HepG2 (cell line): ENCODE data around the gene SIRT7. TPM values are rescaled to one million over a fixed set of nuclear protein-coding genes. Genes with fewer than 3 reads are reported as not detected.

ENCODE experiments used
- DDIT3 ChIP-seq: sonication (generic); formaldehyde crosslinking; IDR thresholded peaks from 2 replicates; pipeline ENCODE4 v1.4.0; 2020; ENCODE audit warnings: mild to moderate bottlenecking, missing genetic modification reagents
- FIP1L1 ChIP-seq: fragments of 200-400 bp; formaldehyde crosslinking; IDR thresholded peaks from 2 replicates; pipeline ENCODE4 v1.6.1; 2018; ENCODE audit warnings: low read depth, mild to moderate bottlenecking, low read length, moderate library complexity, borderline replicate concordance; ENCODE audit not compliant: insufficient read depth
- GMEB2 ChIP-seq: IDR thresholded peaks from 2 replicates; pipeline ENCODE4 v1.6.1; 2016; ENCODE audit warnings: missing biosample characterization, missing genetic modification reagents, low read depth
- IKZF4 ChIP-seq: sonication (generic); formaldehyde crosslinking; IDR thresholded peaks from 2 replicates; pipeline ENCODE4 v1.5.1; 2020; ENCODE audit warnings: borderline replicate concordance, mild to moderate bottlenecking, low read depth, missing genetic modification reagents; ENCODE audit errors: not compliant biosample characterization
- KDM5A ChIP-seq: fragments of 200-600 bp; sonication (generic); IDR thresholded peaks from 2 replicates; pipeline ENCODE4 v1.7.0; 2018; ENCODE audit warnings: antibody characterized with exemption, mild to moderate bottlenecking, low read length, borderline replicate concordance
- MATR3 ChIP-seq: sonication (generic); formaldehyde crosslinking; IDR thresholded peaks from 2 replicates; pipeline ENCODE4 v1.4.0; 2020; ENCODE audit warnings: missing genetic modification reagents
- NR2F2 ChIP-seq: IDR thresholded peaks from 2 replicates; pipeline ENCODE4 v1.6.1; 2012; ENCODE audit warnings: low read depth, inconsistent platforms, borderline replicate concordance
- SAP130 ChIP-seq: IDR thresholded peaks from 2 replicates; pipeline ENCODE4 v1.6.1; 2016; ENCODE audit warnings: low read depth
- TEAD3 ChIP-seq: optimal IDR thresholded peaks from 2 replicates; pipeline ENCODE3; 2016; ENCODE audit warnings: borderline replicate concordance
- TERF1 ChIP-seq: sonication (generic); formaldehyde crosslinking; IDR thresholded peaks from 2 replicates; pipeline ENCODE4 v1.8.0; 2022; ENCODE audit warnings: mild to moderate bottlenecking, missing genetic modification reagents, moderate library complexity
- WIZ ChIP-seq: sonication (generic); formaldehyde crosslinking; IDR thresholded peaks from 2 replicates; pipeline ENCODE4 v1.5.1; 2020; ENCODE audit warnings: mild to moderate bottlenecking, missing genetic modification reagents
- ZMAT3 ChIP-seq: sonication (generic); formaldehyde crosslinking; conservative IDR thresholded peaks from 2 replicates; pipeline ENCODE4 v1.7.0; 2021; ENCODE audit warnings: missing genetic modification reagents
- ZNF17 ChIP-seq: sonication (generic); formaldehyde crosslinking; IDR thresholded peaks from 2 replicates; pipeline ENCODE4 v1.5.0; 2020; ENCODE audit warnings: mild to moderate bottlenecking, missing genetic modification reagents
- ZNF224 ChIP-seq: sonication (generic); formaldehyde crosslinking; IDR thresholded peaks from 2 replicates; pipeline ENCODE4 v1.5.0; 2020; ENCODE audit warnings: mild to moderate bottlenecking, missing genetic modification reagents
- ZNF264 ChIP-seq: sonication (generic); formaldehyde crosslinking; IDR thresholded peaks from 2 replicates; pipeline ENCODE4 v1.4.0; 2020; ENCODE audit warnings: missing genetic modification reagents
- ZNF296 ChIP-seq: sonication (generic); formaldehyde crosslinking; conservative IDR thresholded peaks from 2 replicates; pipeline ENCODE4 v1.5.0; 2020; ENCODE audit warnings: mild to moderate bottlenecking, missing genetic modification reagents
- ZNF331 ChIP-seq: sonication (generic); formaldehyde crosslinking; IDR thresholded peaks from 2 replicates; pipeline ENCODE4 v1.4.0; 2020; ENCODE audit warnings: missing genetic modification reagents
- ZNF33A ChIP-seq: sonication (generic); formaldehyde crosslinking; IDR thresholded peaks from 2 replicates; pipeline ENCODE4 v1.5.1; 2020; ENCODE audit warnings: missing genetic modification reagents, mild to moderate bottlenecking, moderate library complexity, borderline replicate concordance
- ZNF562 ChIP-seq: sonication (generic); formaldehyde crosslinking; IDR thresholded peaks from 2 replicates; pipeline ENCODE4 v1.8.0; 2022; ENCODE audit warnings: missing genetic modification reagents, borderline replicate concordance
- ZNF703 ChIP-seq: sonication (generic); formaldehyde crosslinking; IDR thresholded peaks from 2 replicates; pipeline ENCODE4 v1.5.1; 2020; ENCODE audit warnings: missing genetic modification reagents, mild to moderate bottlenecking, moderate library complexity, borderline replicate concordance
- polyA plus RNA-seq, 8 experiments: library from polyadenylated mRNA; depleted of rRNA in 3 of 8; stranded (reverse) in 7 of 8; unstranded in 1 of 8; fragments of >200 nt; fragmentation: Illumina TruSeq in 4 of 8; extraction: Trizol in 4 of 8; gene quantifications; 2 replicates each; pipeline versions ENCODE4 v1.2.1 to v1.2.3, GENCODE V29; 2011 to 2016; ENCODE audit warnings: low read depth in 4 of 8, missing spikeins in 1 of 8, mixed read lengths in 1 of 8; ENCODE audit not compliant: insufficient read depth in 1 of 8
- total RNA-seq, 5 experiments: library from RNA; depleted of rRNA; stranded (reverse); fragments of >200 nt; fragmentation: Illumina TruSeq; extraction: Trizol; gene quantifications; 2 replicates each; pipeline ENCODE4 v1.2.3, GENCODE V29; 2016; ENCODE audit warnings: low read depth in 1 of 5
- TF ChIP-seq, protein P1 (sequence below): sonication (generic); formaldehyde crosslinking; IDR thresholded peaks from 2 replicates; pipeline ENCODE4 v1.8.1; 2022; ENCODE audit warnings: low read depth, mild to moderate bottlenecking, missing genetic modification reagents
- TF ChIP-seq, protein P2 (sequence below): sonication (generic); formaldehyde crosslinking; IDR thresholded peaks from 2 replicates; pipeline ENCODE4 v1.4.0; 2020; ENCODE audit warnings: missing genetic modification reagents

SIRT7 gene
- total and polyA plus RNA-seq, 2 of the 13 experiments (the other 11 are each of a cell fraction or from before 2014, with no cell fraction given), result 8.3 to 24.8 TPM

GRCh38 chr17:81890447-81891302, 27.3 kb downstream of the SIRT7 start (continued):
- no peak for TF ChIP-seq ZNF33A (CRISPR knock-in tag)
- no peak for TF ChIP-seq ZNF264 (CRISPR knock-in tag)
- TF ChIP-seq WIZ, result no peak
- TF ChIP-seq ZNF17 (CRISPR knock-in tag), result no peak
- TF ChIP-seq, protein P1, sequence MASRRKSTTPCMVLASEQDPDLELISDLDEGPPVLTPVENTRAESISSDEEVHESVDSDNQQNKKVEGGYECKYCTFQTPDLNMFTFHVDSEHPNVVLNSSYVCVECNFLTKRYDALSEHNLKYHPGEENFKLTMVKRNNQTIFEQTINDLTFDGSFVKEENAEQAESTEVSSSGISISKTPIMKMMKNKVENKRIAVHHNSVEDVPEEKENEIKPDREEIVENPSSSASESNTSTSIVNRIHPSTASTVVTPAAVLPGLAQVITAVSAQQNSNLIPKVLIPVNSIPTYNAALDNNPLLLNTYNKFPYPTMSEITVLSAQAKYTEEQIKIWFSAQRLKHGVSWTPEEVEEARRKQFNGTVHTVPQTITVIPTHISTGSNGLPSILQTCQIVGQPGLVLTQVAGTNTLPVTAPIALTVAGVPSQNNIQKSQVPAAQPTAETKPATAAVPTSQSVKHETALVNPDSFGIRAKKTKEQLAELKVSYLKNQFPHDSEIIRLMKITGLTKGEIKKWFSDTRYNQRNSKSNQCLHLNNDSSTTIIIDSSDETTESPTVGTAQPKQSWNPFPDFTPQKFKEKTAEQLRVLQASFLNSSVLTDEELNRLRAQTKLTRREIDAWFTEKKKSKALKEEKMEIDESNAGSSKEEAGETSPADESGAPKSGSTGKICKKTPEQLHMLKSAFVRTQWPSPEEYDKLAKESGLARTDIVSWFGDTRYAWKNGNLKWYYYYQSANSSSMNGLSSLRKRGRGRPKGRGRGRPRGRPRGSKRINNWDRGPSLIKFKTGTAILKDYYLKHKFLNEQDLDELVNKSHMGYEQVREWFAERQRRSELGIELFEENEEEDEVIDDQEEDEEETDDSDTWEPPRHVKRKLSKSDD (CRISPR knock-in tag), result no peak
- TF ChIP-seq TEAD3 (CRISPR knock-in tag), result peak; percentile 24
- no peak for TF ChIP-seq FIP1L1
- TF ChIP-seq ZNF562 (CRISPR knock-in tag), result no peak
- TF ChIP-seq ZMAT3 (CRISPR knock-in tag), result no peak
- TF ChIP-seq DDIT3 (CRISPR knock-in tag), result no peak
- no peak for TF ChIP-seq IKZF4 (CRISPR knock-in tag)
- no peak for TF ChIP-seq GMEB2 (CRISPR knock-in tag)
- TF ChIP-seq MATR3 (CRISPR knock-in tag), result no peak
- TF ChIP-seq SAP130, result peak; percentile 33; the same call in 1 of the 2 replicates
- TF ChIP-seq, protein P2, sequence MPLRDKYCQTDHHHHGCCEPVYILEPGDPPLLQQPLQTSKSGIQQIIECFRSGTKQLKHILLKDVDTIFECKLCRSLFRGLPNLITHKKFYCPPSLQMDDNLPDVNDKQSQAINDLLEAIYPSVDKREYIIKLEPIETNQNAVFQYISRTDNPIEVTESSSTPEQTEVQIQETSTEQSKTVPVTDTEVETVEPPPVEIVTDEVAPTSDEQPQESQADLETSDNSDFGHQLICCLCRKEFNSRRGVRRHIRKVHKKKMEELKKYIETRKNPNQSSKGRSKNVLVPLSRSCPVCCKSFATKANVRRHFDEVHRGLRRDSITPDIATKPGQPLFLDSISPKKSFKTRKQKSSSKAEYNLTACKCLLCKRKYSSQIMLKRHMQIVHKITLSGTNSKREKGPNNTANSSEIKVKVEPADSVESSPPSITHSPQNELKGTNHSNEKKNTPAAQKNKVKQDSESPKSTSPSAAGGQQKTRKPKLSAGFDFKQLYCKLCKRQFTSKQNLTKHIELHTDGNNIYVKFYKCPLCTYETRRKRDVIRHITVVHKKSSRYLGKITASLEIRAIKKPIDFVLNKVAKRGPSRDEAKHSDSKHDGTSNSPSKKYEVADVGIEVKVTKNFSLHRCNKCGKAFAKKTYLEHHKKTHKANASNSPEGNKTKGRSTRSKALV (CRISPR knock-in tag), result 0 out of 2 replicates have a peak, but pooled peaks have one; percentile 38
- TF ChIP-seq ZNF296, result 0 out of 2 replicates have a peak, but pooled peaks have one; percentile 20
- no peak for TF ChIP-seq ZNF224 (CRISPR knock-in tag)
- TF ChIP-seq TERF1, result no peak
- no peak for TF ChIP-seq NR2F2
- TF ChIP-seq ZNF703, result no peak
- TF ChIP-seq ZNF331 (CRISPR knock-in tag), result no peak
- peak; percentile 17; the same call in 1 of the 2 replicates for TF ChIP-seq KDM5A
